Pons (tissue), 1 donor: Measurements from ENCODE around the gene SNX27.

Experiments
- DNase-seq: peaks from one replicate; pipeline ENCODE4 v3.0.0-alpha.2; 2016; ENCODE audit warnings: low spot score

Gene SNX27

DNA sequence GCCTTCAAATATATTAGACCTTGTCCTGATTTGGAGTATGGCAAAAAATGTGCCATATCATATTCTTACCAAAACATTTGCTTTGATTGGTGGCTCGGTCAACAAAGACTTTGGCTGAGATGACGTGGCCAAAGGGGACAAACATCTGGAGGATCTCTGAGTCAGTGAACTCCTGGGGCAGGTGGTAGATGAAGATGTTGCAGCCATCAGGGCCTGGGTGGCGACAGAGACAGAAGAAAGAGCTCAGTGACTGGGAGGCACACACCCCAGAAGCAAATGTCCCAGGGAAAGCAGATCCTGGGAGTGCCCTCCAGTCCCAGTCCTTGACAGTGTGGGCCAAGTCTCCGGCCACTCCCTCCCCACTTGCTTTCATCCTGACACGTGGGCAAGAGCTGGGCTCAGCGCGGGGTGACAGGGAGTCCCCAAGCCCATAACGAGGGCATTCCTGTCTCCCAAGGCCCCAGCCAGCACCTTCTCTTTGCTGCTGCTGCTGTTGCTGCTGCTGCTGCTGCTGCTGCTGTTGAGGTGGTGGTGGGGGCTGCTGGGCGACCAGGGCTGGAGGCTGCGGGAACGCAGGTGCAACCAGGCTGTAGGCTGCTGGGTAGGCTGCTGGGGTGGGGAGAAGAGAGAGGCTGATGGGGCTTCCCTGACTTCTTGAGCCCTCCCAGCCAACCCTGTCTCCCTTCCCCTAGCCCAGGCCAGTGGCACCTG is 94.1 kb downstream of the SNX27 start:
- no peak for DNase-seq

GRCh38 chr1:151706464-151707415 is 94.9 kb downstream of the SNX27 start:
- DNase-seq: no peak

- no peak for DNase-seq
Observed at GRCh38 chr1:151707541-151708065, 95.8 kb downstream of the SNX27 start.

DNA sequence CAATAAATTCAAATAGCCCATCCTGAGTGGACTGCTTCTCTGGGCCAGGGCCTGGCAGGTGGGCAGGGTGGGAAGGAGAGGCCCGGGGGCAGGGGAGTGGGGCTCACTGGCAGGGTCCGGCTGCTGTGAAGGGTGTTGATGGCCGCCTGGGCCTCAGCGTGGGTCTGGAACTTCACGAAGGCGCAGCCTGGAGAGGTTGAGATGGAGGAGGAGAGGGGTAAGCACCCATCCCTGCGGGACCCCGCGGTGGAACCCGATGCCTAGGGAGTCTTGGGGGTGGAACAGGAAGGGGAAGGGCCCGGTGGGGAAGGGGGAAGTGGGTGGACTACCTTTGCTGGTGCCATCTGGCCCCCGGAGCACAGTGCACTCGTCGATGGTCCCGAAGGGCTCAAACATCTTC is 97.0 kb downstream of the SNX27 start:
- DNase-seq: no peak

GRCh38 chr1:151710187-151710840 is 98.5 kb downstream of the SNX27 start:
- DNase-seq: no peak

- DNase-seq: no peak
Observed at GRCh38 chr1:151711044-151711800, 99.4 kb downstream of the SNX27 start.

DNA sequence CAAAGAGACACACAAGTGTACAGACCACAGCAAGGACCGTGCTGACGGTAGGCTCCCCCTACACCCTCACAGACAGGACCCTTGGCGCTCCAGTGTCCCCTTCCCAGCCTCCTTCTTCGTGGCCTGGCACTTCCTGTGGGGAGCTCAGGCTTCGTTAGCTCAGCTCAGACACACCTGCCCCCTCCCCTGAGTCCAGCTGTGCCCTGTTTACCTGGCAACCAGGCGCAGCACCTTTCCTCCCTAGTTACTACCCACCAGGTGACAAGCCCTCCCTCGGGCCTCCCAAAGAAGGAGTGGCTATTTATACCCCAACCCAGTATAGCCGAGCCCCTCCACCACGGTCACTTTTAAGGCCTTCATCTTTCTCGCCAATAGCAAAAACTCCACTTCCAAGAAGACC is 100.1 kb downstream of the SNX27 start:
- DNase-seq: no peak

GRCh38 chr1:151713044-151713443 is 101.2 kb downstream of the SNX27 start:
- no peak for DNase-seq

DNA sequence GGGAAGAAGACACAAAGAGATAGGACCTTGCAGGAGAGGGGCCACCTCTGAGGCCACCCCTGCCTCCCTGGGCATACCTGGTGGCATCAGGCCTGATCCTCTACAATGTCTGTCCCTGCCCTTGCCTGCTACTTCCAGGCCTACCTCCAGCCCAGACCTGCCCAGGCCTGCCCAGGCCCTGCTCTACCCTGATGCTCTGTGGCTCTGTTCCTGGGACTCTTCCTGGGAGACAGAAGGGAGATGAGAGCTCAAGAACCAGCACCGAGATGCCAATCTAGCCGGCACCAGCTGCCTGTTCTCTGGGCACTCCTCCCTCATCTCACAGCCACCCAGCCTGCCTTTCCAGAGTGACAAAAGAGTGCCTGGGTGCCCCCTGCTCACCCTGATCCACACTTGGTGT is 102.0 kb downstream of the SNX27 start:
- no peak for DNase-seq

DNA sequence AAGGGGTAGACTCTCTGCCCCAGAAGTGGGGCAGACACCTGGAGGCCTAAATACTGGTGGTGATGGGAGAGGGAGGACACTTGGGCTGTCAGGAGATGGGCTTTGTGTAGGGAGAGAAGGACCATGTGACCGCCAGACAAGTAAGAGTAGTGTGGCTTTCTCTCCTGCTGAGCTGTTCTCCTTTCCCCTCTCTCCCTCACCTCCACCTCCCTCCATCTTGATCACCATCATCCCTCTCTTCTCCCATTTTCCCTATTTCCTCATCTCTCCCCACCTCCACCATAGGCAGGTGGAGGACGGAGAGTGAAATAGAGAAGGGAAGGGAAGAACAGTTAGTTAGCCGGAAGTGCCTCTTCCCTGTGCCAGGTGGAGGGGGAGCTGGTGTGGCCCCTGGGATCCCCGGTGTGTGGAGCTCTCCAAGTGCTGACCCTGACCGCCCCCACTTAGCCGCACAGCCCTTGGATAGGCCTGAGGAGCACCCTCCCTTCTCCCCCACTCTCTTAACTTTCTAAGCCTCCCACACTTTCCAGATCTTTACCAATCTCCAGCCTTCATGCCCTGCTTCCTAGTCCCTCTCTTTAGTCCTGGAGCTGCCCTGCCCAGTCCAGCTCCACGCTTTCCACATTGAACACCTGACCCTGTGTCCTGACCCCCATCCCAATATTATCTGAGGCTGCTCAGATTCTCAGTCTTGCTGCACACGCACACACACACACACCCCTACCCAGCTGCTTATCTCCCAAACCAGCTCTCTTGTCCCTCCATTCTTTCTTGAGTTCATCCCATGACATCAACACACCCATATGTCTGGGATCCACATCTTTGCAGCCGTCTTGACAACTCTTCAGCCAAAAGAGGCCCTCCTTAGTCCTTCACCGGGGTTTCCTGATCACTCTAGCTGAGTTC is 103.2 kb downstream of the SNX27 start:
- DNase-seq: no peak

GRCh38 chr1:151715726-151716404 is 104.0 kb downstream of the SNX27 start:
- DNase-seq: no peak

DNA sequence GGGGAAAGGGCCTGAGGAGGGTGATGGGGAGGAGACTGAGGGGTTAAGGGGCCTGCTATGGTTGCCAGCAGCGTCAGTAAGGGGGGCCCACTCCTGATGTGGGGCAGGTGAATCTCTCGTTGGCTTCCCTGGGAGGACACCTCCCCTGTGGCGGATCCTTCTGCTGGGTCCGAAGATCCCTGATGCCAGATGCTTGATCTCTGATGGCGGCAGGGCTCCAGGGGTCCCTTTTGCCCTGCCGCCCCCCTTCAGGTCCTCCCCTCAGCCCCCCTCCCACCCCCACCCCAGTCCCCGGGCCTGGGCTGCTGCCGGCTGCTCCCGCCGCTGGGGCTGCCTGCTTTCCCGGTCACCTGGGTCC is 104.5 kb downstream of the SNX27 start:
- no peak for DNase-seq

DNA sequence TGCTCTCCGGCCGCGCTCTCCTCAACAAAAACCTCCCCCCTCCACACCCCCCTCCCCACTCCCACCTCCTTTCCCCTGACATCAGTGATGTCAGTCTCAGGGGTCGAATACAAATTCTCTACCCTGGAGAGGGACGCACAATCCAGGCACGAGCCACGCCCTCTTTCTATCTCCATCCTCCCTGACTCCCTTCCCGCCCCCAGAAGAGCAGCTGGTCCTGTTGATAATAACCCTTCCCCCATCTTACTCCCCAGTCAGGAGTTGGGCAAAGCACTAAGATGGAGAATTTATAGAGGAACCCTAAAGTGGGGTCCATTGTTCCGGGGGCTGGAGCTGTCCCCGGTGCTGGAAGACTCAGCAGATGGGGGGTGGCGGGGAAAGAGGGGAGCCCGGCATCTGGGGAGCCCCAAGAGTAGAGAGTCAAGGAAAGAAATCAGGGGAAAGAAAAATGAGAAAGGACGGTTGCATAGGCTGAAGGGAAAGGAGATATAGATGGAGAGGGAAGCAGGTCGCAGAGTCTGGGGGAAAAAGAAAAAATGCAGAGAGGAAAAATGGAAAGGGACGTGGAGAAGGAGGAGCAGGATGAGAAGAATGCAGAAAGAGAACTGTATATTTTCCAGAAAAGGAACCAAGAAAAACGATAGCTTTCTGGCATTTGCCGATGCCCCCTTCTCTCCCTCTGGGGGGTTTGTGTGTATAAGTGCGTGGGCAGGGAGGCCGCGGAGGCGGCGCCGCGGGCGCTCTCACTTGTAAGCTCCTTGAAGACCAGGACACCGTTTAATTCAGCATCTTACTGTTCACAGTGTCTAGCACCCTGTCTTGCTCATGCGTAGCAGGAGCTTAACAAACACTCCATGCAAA is 105.2 kb downstream of the SNX27 start, which contains the start of gene CELF3:
Gene CELF3, minus strand, starts transcription at position 33 of the 861 bp plus-strand sequence. CDS start 783 bp downstream, outside the sequence.
- peak; percentile 41 for DNase-seq

DNA sequence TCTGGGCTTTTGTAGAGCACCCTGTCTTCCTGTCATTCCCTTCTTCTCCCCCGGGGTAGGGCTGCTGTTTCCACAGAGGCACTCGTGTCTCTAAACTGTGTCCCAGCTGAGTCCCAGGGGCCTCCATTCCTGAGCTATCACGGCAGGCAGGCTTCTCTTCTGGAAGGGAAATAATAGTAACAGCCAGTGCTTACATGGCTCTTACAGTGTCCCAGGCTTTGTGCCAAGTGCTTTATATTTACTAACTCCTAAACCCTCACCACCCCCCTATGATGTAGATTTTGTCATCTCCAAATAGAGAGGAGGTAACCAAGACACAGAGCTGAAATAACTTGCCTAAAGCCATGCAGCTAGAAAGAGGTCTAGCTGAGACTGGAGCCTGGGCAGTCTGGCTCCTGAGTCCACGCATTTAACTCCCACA is 106.2 kb downstream of the SNX27 start:
- DNase-seq: no peak

- DNase-seq: no peak
Observed at GRCh38 chr1:151718666-151719065, 106.8 kb downstream of the SNX27 start.

- DNase-seq: no peak
Observed at GRCh38 chr1:151720125-151720524, 108.3 kb downstream of the SNX27 start.

DNA sequence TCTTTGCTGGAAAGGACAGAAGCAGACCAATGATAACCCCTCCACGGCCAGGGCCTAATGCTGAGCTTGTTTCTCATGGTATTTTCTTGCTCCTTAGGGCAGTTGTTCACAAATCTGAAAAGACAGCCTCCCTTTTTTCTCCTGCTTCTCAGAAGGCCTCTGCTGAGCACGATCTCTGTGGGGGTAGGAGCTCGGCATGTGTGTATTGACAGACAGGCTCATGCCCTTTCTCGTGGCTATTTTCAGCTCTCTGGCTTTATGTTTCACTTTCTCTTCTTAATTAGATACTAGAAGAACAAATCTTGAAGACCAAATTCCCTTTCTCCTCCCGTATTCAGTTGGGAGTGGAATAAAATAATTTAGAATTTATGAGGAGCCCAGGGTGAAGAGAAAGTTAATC is 108.7 kb downstream of the SNX27 start:
- DNase-seq: no peak

- DNase-seq: no peak
Observed at GRCh38 chr1:151720974-151721787, 109.3 kb downstream of the SNX27 start, which contains the start of gene RIIAD1. TSS of gene RIIAD1 (plus strand) at chr1:151721522. CDS start at chr1:151721537, 15 bp downstream.
